ENCODE data around the gene AMER3. TPM values are rescaled to one million over a fixed set of nuclear protein-coding genes. Genes with fewer than 3 reads are reported as not detected.

Gene AMER3
- polyA plus RNA-seq, 4 donors: 0.03 to 0.05 (median 0.04) TPM

- DNase-seq (ENCODE audit: low read depth in 4 of 4, low spot score in 3 of 4): no peak
Observed at GRCh38 chr2:130769343-130769907, 14.1 kb downstream of the AMER3 start.

GRCh38 chr2:130776550-130776949, 21.2 kb downstream of the AMER3 start:
- no peak for DNase-seq (ENCODE audit: low read depth in 4 of 4, low spot score in 3 of 4)

GRCh38 chr2:130778781-130779180, 23.4 kb downstream of the AMER3 start:
- DNase-seq (ENCODE audit: low read depth in 4 of 4, low spot score in 3 of 4): no peak

GRCh38 chr2:130785466-130786055, 30.2 kb downstream of the AMER3 start:
- DNase-seq (ENCODE audit: low read depth in 4 of 4, low spot score in 3 of 4): no peak

GRCh38 chr2:130786076-130786475, 30.7 kb downstream of the AMER3 start:
- no peak for DNase-seq (ENCODE audit: low read depth in 4 of 4, low spot score in 3 of 4)

- DNase-seq (ENCODE audit: low read depth in 4 of 4, low spot score in 3 of 4): no peak
Observed at GRCh38 chr2:130787841-130788240, 32.5 kb downstream of the AMER3 start.

GRCh38 chr2:130790312-130790711, 35.0 kb downstream of the AMER3 start:
- DNase-seq (ENCODE audit: low read depth in 4 of 4, low spot score in 3 of 4): no peak

- no peak for DNase-seq (ENCODE audit: low read depth in 4 of 4, low spot score in 3 of 4)
Observed at GRCh38 chr2:130790804-130791616, 35.7 kb downstream of the AMER3 start.

- DNase-seq (ENCODE audit: low read depth in 4 of 4, low spot score in 3 of 4): no peak
Observed at GRCh38 chr2:130791617-130791939, 36.2 kb downstream of the AMER3 start.

GRCh38 chr2:130795431-130795830, 40.1 kb downstream of the AMER3 start:
- DNase-seq (ENCODE audit: low read depth in 4 of 4, low spot score in 3 of 4): no peak

GRCh38 chr2:130796290-130796689, 41.0 kb downstream of the AMER3 start:
- peak in 1 of 4 donors; percentile 49 for DNase-seq (ENCODE audit: low read depth in 4 of 4, low spot score in 3 of 4)

GRCh38 chr2:130797493-130798435, 42.4 kb downstream of the AMER3 start:
- DNase-seq (ENCODE audit: low read depth in 4 of 4, low spot score in 3 of 4): peak; percentile 69 to 77 (median 75)

GRCh38 chr2:130798472-130799218, 43.3 kb downstream of the AMER3 start:
- DNase-seq (ENCODE audit: low read depth in 4 of 4, low spot score in 3 of 4): peak in 1 of 4 donors; percentile 41

GRCh38 chr2:130799295-130799694, 44.0 kb downstream of the AMER3 start:
- no peak for DNase-seq (ENCODE audit: low read depth in 4 of 4, low spot score in 3 of 4)

GRCh38 chr2:130805613-130806012, 50.3 kb downstream of the AMER3 start:
- no peak for DNase-seq (ENCODE audit: low read depth in 4 of 4, low spot score in 3 of 4)

GRCh38 chr2:130806370-130806769, 51.0 kb downstream of the AMER3 start:
- DNase-seq (ENCODE audit: low read depth in 4 of 4, low spot score in 3 of 4): no peak

- DNase-seq (ENCODE audit: low read depth in 4 of 4, low spot score in 3 of 4): no peak
Observed at GRCh38 chr2:130807659-130808385, 52.5 kb downstream of the AMER3 start.

GRCh38 chr2:130808482-130809268, 53.3 kb downstream of the AMER3 start:
- DNase-seq (ENCODE audit: low read depth in 4 of 4, low spot score in 3 of 4): no peak

GRCh38 chr2:130810490-130810889, 55.1 kb downstream of the AMER3 start:
- no peak for DNase-seq (ENCODE audit: low read depth in 4 of 4, low spot score in 3 of 4)
